Mesangial cell (primary cell): Measurements from ENCODE around the gene HDAC6. TPM values are rescaled to one million over a fixed set of nuclear protein-coding genes. Genes with fewer than 3 reads are reported as not detected.

Experiments
- total RNA-seq: library from RNA; depleted of rRNA; stranded (reverse); fragments of >200 nt; gene quantifications from 2 replicates; pipeline ENCODE4 v1.2.3, GENCODE V29; 2015

The HDAC6 gene
- total RNA-seq, result 44.2 and 61.4 TPM in 2 replicates

GRCh38 chrX:48801280-48802088, at the start of gene HDAC6:
Gene HDAC6 (plus strand): TSS chrX:48802067. CDS start chrX:48802693, 626 bp downstream.

GRCh38 chrX:48761674-48762471, 40.0 kb upstream of the HDAC6 start, which contains the start of gene GLOD5:
Gene GLOD5 (plus strand): TSS chrX:48761747. CDS start chrX:48761791, 44 bp downstream.

GRCh38 chrX:48786341-48786800, 15.5 kb upstream of the HDAC6 start, which contains the start of gene GATA1:
Gene GATA1 (plus strand): TSS chrX:48786590. CDS start chrX:48791110, 4,520 bp downstream.

GRCh38 chrX:48826135-48826875, 24.4 kb downstream of the HDAC6 start, which contains the start of gene ERAS:
Gene ERAS (plus strand): TSS chrX:48826513. CDS start chrX:48829124, 2,611 bp downstream.

GRCh38 chrX:48835524-48836329, 33.9 kb downstream of the HDAC6 start, which contains the start of gene PCSK1N:
Gene PCSK1N (minus strand): TSS chrX:48835610. CDS start chrX:48835532, 78 bp downstream.

Other genes starting within 250 kb of the HDAC6 start
- 143 and 161 TPM in 2 replicates for gene RBM3, start 227.6 kb upstream of the HDAC6 start, total RNA-seq
- 99.2 and 124 TPM in 2 replicates for gene WDR13, start 204.6 kb upstream of the HDAC6 start, total RNA-seq
- gene WAS, start 118.3 kb upstream of the HDAC6 start, total RNA-seq, result 0.38 TPM in 1 of 2 replicates, not detected in the other
- 3.9 and 29.8 TPM in 2 replicates for gene SUV39H1, start 105.3 kb upstream of the HDAC6 start, total RNA-seq
- gene GLOD5, start 40.3 kb upstream of the HDAC6 start, total RNA-seq, result not detected in 2 replicates
- not detected in 2 replicates for gene GATA1, start 15.5 kb upstream of the HDAC6 start, total RNA-seq
- gene ERAS, start 24.4 kb downstream of the HDAC6 start, total RNA-seq, result not detected in 2 replicates
- 9.5 and 32.6 TPM in 2 replicates for gene PCSK1N, start 33.5 kb downstream of the HDAC6 start, total RNA-seq
- gene TIMM17B, start 95.7 kb downstream of the HDAC6 start, total RNA-seq, result 76.9 and 84.4 TPM in 2 replicates
- gene PQBP1, start 95.9 kb downstream of the HDAC6 start, total RNA-seq, result 59.7 and 70.9 TPM in 2 replicates
- gene SLC35A2, start 109.6 kb downstream of the HDAC6 start, total RNA-seq, result 26.7 and 34.0 TPM in 2 replicates
- gene PIM2, start 117.0 kb downstream of the HDAC6 start, total RNA-seq, result 9.0 and 13.0 TPM in 2 replicates
- gene OTUD5, start 155.5 kb downstream of the HDAC6 start, total RNA-seq, result 34.7 and 47.8 TPM in 2 replicates
- gene KCND1, start 169.8 kb downstream of the HDAC6 start, total RNA-seq, result 0.98 and 3.4 TPM in 2 replicates
- 9.3 and 17.5 TPM in 2 replicates for gene GRIPAP1, start 200.2 kb downstream of the HDAC6 start, total RNA-seq
- 67.7 and 71.9 TPM in 2 replicates for gene TFE3, start 241.3 kb downstream of the HDAC6 start, total RNA-seq